Ectodermal cell (in vitro differentiated cells): ENCODE data around the gene HSBP1L1.

ENCODE experiments used
- H3K27ac ChIP-seq: 2 replicates; pipeline ENCODE4 v1.7.0; 2013; ENCODE audit warnings: mild to moderate bottlenecking, low read depth, low read length; ENCODE audit not compliant: insufficient read depth, poor library complexity, severe bottlenecking
- H3K27me3 ChIP-seq: 2 replicates; pipeline ENCODE4 v1.7.0; 2013; ENCODE audit warnings: mild to moderate bottlenecking, low read length; ENCODE audit not compliant: insufficient read depth, control insufficient read depth, poor library complexity, severe bottlenecking
- H3K36me3 ChIP-seq: one replicate; pipeline ENCODE4 v1.7.0; 2013; ENCODE audit warnings: low read length; ENCODE audit not compliant: control insufficient read depth, insufficient read depth
- H3K4me1 ChIP-seq: one replicate; pipeline ENCODE4 v1.7.0; 2013; ENCODE audit warnings: low read length; ENCODE audit not compliant: control insufficient read depth, insufficient read depth
- H3K4me3 ChIP-seq: 2 replicates; pipeline ENCODE4 v1.7.0; 2013; ENCODE audit warnings: low read depth, low read length, control low read depth; ENCODE audit not compliant: insufficient read depth
- H3K9me3 ChIP-seq: 2 replicates; pipeline ENCODE4 v1.7.0; 2013; ENCODE audit warnings: mild to moderate bottlenecking, low read length, moderate library complexity; ENCODE audit not compliant: control insufficient read depth
- WGBS, 2 experiments: methylation state at CpG; one replicate each; pipeline ENCODE4 v1.1.7; 2013; ENCODE audit warnings: missing lambda C conversion rate in 2 of 2; 5-methylcytosine and 5-hydroxymethylcytosine counted together

HSBP1L1 gene

DNA sequence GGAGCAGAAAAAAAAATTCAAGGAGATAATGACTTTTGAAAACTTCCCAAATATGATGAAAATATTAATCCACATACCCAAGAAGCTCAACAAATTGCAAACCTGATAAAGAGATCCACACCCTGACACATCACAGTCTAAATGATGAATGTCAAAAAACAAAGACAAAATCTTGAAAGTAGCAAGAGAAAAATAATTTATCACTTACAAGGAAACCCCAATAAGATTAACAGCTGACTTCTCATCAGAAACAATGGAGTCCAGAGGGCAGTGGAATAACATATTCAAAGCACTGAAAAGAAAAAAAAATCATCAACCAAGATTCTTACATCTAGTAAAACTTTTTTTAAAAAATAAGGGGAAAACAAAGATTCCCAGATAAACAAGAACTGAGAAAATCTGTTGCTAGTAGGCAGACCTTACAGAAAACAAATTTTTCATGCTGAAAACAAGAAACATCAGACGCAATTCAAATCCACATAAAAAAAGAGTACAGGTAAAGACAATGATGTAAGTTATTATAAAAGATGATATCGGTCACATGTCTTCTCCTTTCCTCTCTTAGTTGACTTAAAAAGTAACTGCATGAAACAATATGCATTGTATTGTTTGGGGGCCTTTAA, 34.3 kb upstream of the HSBP1L1 start:
- no CpG with 5 or more reads among the region's 2 CpGs for WGBS, 2 experiments

DNA sequence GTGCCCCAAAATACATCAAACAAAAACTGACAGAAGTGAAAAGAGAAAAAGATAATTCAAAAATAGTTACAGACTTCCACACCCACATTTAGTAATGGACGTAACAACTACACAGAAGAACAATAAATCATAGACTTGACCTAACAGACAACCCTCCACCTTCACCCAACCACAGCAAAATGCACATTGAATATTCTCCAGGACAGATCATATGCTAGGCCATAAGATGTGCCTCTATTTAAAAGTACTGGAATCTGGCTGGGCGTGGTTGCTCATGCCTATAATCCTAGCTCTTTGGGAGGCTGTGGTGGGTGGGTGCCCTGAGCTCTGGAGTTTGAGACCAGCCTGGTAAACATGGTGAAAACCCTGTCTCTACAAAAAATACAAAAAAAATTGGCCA, 33.0 kb upstream of the HSBP1L1 start:
- H3K9me3 ChIP-seq = no peaks in the 10 kb centered on the region
- WGBS, 2 experiments = 90 to 93% methylated on average over 2 of the region's 2 CpGs
- H3K36me3 ChIP-seq = peaks cover 3% of the 10 kb centered on the region
- H3K27ac ChIP-seq = no peak overlapping the region
- H3K4me1 ChIP-seq = no peaks in the 10 kb centered on the region
- H3K27me3 ChIP-seq = no peaks in the 10 kb centered on the region
- H3K4me3 ChIP-seq = no peak overlapping the region

More for the DNA sequence above, 34.3 kb upstream of the HSBP1L1 start:
- Histone ChIP-seq H3K4me3 (no peak overlapping the region), H3K36me3 (peaks cover 3% of the 10 kb centered on the region), H3K27ac (no peak overlapping the region), H3K9me3 (no peaks in the 10 kb centered on the region), H3K4me1 (no peaks in the 10 kb centered on the region), H3K27me3 (no peaks in the 10 kb centered on the region)

DNA sequence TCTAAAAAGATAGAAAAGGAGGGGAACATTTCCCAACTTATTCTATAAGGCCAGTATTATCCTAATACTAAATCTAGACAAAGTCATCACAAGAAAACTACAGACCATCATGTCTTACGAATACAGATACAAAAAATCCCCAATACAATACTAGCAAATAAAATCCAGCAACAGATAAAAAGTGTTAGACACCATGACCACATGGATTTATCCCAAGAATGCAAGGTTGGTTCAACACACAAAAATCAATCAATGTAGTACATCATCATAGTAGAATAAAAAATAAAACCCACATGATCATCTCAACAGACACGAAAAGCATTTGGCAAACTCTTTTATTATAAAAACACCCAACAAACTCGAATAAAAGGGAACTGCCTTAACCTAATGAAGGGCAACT, 31.5 kb upstream of the HSBP1L1 start:
- Histone ChIP-seq H3K4me3 (no peak overlapping the region), H3K4me1 (no peaks in the 10 kb centered on the region), H3K27me3 (no peaks in the 10 kb centered on the region), H3K36me3 (peaks cover 3% of the 10 kb centered on the region), H3K27ac (no peak overlapping the region), H3K9me3 (no peaks in the 10 kb centered on the region)
- 91 to 99% methylated on average over 3 of the region's 3 CpGs for WGBS, 2 experiments

DNA sequence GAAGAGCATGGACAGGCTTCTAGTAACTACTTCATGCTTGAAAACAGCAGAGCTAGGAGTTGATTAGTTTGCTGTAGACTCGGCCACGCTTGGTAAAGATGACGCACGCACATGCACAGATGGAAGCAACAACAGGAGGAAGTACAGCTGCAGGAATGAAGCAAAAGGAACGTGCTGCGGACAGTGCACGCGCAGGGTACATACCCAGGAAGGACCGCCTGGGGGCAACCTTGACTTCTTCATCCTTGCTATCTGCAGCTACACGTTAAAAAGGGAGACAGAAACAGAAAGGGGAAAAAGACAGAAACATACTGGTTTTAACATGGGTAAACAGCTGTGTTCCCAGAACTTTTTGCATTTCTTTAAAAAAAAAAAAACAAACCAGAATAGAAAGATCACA, 30.7 kb upstream of the HSBP1L1 start:
- Histone ChIP-seq H3K27ac (no peak overlapping the region), H3K9me3 (no peaks in the 10 kb centered on the region), H3K27me3 (no peaks in the 10 kb centered on the region), H3K4me3 (no peak overlapping the region), H3K36me3 (no peaks in the 10 kb centered on the region), H3K4me1 (no peaks in the 10 kb centered on the region)
- 73 to 76% methylated on average over 10 of the region's 10 CpGs for WGBS, 2 experiments

DNA sequence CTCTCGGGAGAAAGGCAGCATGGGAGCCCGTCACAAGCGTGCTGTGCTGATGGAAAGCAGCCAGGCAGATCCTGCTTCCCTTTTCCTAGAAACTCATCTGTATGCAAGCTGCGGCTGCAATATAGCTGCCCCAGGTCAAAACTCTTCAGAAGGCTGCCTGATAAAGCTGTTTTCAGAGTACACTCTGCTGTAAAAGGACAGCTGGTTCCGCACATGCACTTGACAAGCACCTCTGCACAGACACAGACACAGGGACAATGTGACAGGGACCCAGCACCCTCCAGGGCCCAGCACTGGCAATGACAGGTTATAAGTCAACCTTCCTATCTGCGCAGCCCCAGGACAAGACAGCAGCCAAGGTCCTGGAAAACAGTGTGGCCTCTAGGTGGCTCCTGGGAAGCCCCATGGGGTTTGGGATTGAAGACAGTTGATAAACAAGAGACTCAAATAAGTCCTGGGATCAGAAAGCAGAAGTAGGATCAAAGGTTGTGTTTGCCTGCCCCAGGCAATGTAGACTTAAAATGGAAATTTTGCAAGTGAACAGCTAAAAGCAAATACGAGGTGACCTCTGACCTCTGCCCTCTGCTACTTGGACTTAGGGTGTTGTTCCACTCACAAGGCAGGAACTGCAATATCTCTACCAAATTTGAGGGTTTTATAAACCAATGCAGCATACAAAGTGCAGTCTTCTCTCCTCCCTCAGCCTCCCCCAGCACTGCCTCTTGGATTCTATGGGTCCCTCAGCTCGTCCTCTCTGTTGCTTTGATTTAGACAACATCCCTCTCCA, 29.9 kb upstream of the HSBP1L1 start:
- H3K36me3 ChIP-seq = no peaks in the 10 kb centered on the region
- H3K27me3 ChIP-seq = no peaks in the 10 kb centered on the region
- H3K4me3 ChIP-seq = no peak overlapping the region
- no peak overlapping the region for H3K27ac ChIP-seq
- WGBS, 2 experiments = 86% methylated on average over 8 of the region's 8 CpGs
- no peaks in the 10 kb centered on the region for H3K4me1 ChIP-seq
- H3K9me3 ChIP-seq = no peaks in the 10 kb centered on the region

DNA sequence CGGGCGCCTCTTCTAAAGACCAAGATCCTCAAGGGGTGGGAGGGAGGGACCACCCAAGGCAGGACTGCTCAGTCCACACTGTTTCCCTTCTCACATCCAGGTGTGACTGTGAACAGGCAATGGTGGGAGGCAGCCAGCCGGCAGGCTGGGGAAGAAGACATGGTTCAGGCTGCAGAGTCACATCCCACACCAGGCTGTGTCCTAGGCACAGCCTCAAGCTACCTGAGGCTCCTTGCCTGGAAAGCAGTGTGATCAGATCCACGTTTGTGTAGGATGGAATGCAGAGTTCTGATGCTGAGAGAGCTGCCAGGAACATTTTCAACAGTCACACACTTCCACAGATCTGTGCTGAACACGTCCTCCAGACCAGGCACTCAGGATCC, 29.4 kb upstream of the HSBP1L1 start:
- Histone ChIP-seq H3K27me3 (no peaks in the 10 kb centered on the region), H3K4me1 (no peaks in the 10 kb centered on the region), H3K4me3 (no peak overlapping the region), H3K27ac (no peak overlapping the region), H3K36me3 (no peaks in the 10 kb centered on the region), H3K9me3 (no peaks in the 10 kb centered on the region)
- 90% methylated on average over 5 of the region's 5 CpGs for WGBS, 2 experiments

DNA sequence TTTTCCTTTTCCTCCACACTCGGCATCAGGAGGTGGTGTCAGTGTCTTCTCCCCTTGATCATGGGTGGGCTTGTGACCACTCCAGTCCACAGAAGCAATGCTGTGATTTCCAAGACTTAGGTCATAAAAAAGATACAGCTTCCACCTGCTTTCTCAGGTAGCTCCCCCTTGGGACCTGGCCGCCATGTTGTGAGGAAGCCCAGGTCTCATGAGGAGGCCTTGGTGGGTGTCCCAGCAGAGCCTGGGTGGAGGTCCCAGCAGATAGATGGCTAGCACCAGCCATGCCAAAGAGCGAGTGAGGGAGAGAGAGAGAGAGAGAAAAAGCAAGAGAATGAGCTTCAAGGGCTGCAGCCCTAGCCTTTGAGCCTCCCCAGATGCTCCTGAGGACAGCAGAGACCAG, 28.9 kb upstream of the HSBP1L1 start:
- Histone ChIP-seq H3K27ac (no peak overlapping the region), H3K36me3 (no peaks in the 10 kb centered on the region), H3K9me3 (no peaks in the 10 kb centered on the region), H3K4me3 (no peak overlapping the region), H3K4me1 (no peaks in the 10 kb centered on the region), H3K27me3 (no peaks in the 10 kb centered on the region)
- 90 to 97% methylated on average over 3 of the region's 3 CpGs for WGBS, 2 experiments

DNA sequence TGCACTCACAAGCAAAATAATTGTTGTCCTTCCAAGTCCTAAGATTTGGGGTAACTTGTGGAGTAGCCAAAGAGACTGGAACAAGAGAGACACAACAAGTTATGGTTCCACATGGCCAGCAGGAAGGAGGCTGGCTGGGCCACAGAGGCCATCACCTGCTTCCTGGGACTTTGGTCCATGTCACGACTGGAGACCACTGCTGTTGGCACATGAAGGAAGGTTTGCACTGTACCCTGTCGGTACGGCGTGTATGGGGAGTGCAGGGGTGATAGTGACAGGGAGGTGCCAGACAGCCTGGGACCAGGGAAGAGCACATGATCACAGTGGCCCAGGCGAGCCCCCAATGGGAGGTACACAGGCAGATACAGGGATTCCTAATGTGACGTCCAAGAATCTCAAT, 28.5 kb upstream of the HSBP1L1 start:
- WGBS, 2 experiments = 92 to 93% methylated on average over 6 of the region's 6 CpGs
- Histone ChIP-seq H3K27me3 (no peaks in the 10 kb centered on the region), H3K4me3 (no peak overlapping the region), H3K4me1 (no peaks in the 10 kb centered on the region), H3K9me3 (no peaks in the 10 kb centered on the region), H3K36me3 (no peaks in the 10 kb centered on the region), H3K27ac (no peak overlapping the region)

DNA sequence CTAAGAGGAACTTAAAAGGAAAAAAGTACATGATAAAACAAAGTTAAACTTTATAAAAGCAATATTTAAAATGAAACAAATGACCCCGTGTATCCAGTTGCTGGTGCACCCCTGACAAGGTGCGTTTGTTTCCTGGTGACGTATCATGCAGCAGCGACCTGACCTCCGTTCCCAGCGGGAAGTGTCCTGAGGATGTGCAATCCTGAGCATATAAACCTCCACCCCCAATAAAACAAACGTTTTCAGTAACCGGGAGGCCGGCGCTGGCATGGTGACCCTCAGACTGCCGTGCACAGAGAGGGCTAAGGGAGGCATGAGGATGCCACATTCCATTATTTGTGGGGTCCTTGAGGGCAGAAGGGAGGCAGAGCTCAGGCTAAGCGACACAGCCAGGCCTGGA, 27.8 kb upstream of the HSBP1L1 start:
- Histone ChIP-seq H3K4me3 (no peak overlapping the region), H3K36me3 (no peaks in the 10 kb centered on the region), H3K4me1 (no peaks in the 10 kb centered on the region), H3K27ac (no peak overlapping the region), H3K27me3 (no peaks in the 10 kb centered on the region), H3K9me3 (no peaks in the 10 kb centered on the region)
- WGBS, 2 experiments = 90 to 96% methylated on average over 12 of the region's 12 CpGs

DNA sequence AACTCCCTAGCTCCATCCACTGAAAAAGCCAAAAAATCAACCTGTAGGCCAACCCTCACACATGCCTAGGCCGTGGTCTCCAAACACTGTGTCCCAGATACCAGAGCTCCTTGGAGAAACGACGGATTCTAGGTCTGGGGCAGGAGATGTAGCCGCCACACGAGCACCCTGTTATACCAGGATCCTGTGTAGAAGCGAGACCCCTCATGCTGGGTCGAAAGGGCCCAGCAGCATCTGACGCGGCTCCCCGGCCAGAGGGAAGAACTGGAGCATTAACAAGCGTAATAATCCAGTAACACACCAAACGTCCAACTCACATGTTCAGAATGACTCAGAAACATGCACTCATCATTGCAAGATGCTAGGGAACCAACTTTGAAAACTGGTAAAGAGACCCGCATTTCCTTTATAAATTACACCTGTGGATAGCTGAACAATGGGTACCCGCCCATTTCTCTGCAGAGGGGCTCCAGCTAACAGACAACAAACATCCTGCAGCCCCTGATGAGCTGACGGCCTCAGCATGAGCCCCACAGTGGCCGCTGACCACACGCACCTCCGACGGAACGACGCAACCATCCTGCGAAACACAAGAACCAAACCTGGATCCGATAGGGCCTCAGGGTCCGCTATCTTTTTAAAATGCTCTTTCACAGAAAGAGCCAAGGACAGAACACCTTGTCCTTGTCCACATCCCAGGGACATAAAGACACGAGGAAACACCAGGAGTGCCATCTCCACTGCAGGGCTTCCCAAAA, 27.2 kb upstream of the HSBP1L1 start:
- Histone ChIP-seq H3K4me1 (no peaks in the 10 kb centered on the region), H3K27me3 (no peaks in the 10 kb centered on the region), H3K4me3 (no peak overlapping the region), H3K36me3 (no peaks in the 10 kb centered on the region), H3K27ac (no peak overlapping the region), H3K9me3 (no peaks in the 10 kb centered on the region)
- 93% methylated on average over 25 of the region's 25 CpGs for WGBS, 2 experiments
